Upper lobe of left lung (tissue), 6 donors: Measurements from ENCODE around the gene SOCS1. TPM values are rescaled to one million over a fixed set of nuclear protein-coding genes. Genes with fewer than 3 reads are reported as not detected.

ENCODE experiments used
- ATAC-seq, 2 donors: fragments of 200-7000 bp; cut with Tn5 transposase; one replicate each; pipeline ENCODE4 v1.9.1; 2022; ENCODE audit warnings: mild to moderate bottlenecking in 2 of 2, moderate library complexity in 2 of 2; ENCODE audit not compliant: low FRiP score in 2 of 2
- DNase-seq, 2 donors: peaks; one replicate each; pipeline ENCODE4 v3.0.0-alpha.2; 2019 to 2020
- H3K27ac ChIP-seq, 4 donors: fragments of 200-600 bp; sonication (generic); one replicate each; pipeline ENCODE4 v1.5.1; 2016 to 2019
- H3K27me3 ChIP-seq, 4 donors: fragments of 200-600 bp; sonication (generic); one replicate each; pipeline ENCODE4 v1.5.1; 2017 to 2019
- H3K36me3 ChIP-seq, 4 donors: fragments of 200-600 bp; sonication (generic); one replicate each; pipeline ENCODE4 v1.5.1; 2016 to 2019
- H3K4me1 ChIP-seq, 4 donors: fragments of 200-600 bp; sonication (generic); one replicate each; pipeline ENCODE4 v1.5.1; 2018 to 2019
- H3K4me3 ChIP-seq, 4 donors: fragments of 200-600 bp; sonication (generic); one replicate each; pipeline ENCODE4 v1.5.1; 2017 to 2019; ENCODE audit warnings: mild to moderate bottlenecking in 2 of 4, moderate library complexity in 1 of 4
- H3K9me3 ChIP-seq, 4 donors: fragments of 200-600 bp; sonication (generic); one replicate each; pipeline ENCODE4 v1.5.1; 2018 to 2019
- EP300 ChIP-seq, 4 donors: sonication (generic); formaldehyde crosslinking; IDR thresholded peaks; one replicate each; pipeline ENCODE4 v1.5.1; 2017; ENCODE audit warnings: antibody characterized with exemption in 4 of 4, control low read depth in 2 of 4
- POLR2A ChIP-seq, 4 donors: fragments of 450-650 bp; IDR thresholded peaks; one replicate each; pipeline ENCODE4 v1.5.1; 2016 to 2017; ENCODE audit warnings: antibody characterized with exemption in 4 of 4, mild to moderate bottlenecking in 2 of 4
- POLR2AphosphoS5 ChIP-seq, 2 donors: sonication (generic); formaldehyde crosslinking; IDR thresholded peaks; one replicate each; pipeline ENCODE4 v1.5.1; 2017; ENCODE audit warnings: antibody characterized with exemption in 2 of 2
- WGBS, 2 donors: methylation state at CpG; one replicate each; pipeline ENCODE4 v1.1.5; 2017 to 2018; 5-methylcytosine and 5-hydroxymethylcytosine counted together
- small RNA-seq, 4 donors: library from RNA; depleted of rRNA; stranded (forward); fragments of <200 nt; gene quantifications; one replicate each; pipeline ENCODE3, GENCODE V24; 2016
- total RNA-seq, 6 donors: library from RNA; depleted of rRNA in 4 of 6; stranded (reverse); fragments of >200 nt in 4 of 6; gene quantifications; one replicate each; pipeline versions ENCODE4 v1.1.0 to v1.2.1, GENCODE V29; 2016 to 2021
- TF ChIP-seq, protein P1 (sequence below), 6 experiments: fragments of 450-650 bp in 4 of 6; fragments of 200-600 bp in 2 of 6; sonication (generic) in 2 of 6; IDR thresholded peaks; one replicate each; pipeline ENCODE4 v1.5.1; 2016 to 2019; ENCODE audit warnings: antibody characterized with exemption in 6 of 6
- donor health status: DM: no; HTN: no; CAD: no; lungs with moderate emphysema.
- donor health status: DM: no; HTN: yes; CAD: no; lungs with severe emphysema.

SOCS1 gene
- total RNA-seq, 6 donors from 2014 or later = 9.4 to 36.6 (median 18.5) TPM

DNA sequence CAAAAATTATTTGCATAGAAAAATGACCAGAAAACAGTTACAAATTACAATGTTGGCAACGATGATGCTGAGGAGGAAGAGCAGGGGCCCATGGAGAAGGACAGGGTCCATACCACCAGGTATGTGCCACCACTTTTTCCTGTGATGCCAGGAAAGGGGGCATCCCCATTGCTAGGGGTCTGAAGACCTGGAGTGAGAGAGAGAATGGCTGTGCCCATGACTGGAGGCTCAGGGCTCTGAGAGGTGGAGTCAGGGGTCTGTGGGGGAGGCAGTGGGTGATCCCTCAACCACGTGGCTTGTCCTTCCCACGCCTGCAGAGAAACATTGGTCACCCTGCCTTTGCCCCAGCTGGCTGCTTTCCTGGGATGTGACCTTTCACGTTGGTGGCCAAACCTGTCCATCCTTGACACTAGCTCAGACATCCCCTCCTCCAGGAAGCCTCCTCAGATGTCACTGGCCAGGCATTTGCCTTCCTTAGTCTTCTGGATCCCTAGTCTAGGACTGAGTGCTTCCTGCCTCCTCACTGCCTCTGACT, 51.4 kb downstream of the SOCS1 start:
- ATAC-seq (no peak), DNase-seq (no peak)
- Histone ChIP-seq H3K4me3 (no peak overlapping the region), H3K27ac (no peak overlapping the region), H3K9me3 (peaks cover 0 to 5% (median 4%) of the 10 kb centered on the region in 4 donors), H3K4me1 (peaks cover 11 to 28% (median 18%) of the 10 kb centered on the region in 4 donors), H3K27me3 (no peaks in the 10 kb centered on the region), H3K36me3 (no peaks in the 10 kb centered on the region)
- WGBS, 2 donors = 66 to 67% methylated on average over 4 of the region's 4 CpGs
- TF ChIP-seq, protein P1, sequence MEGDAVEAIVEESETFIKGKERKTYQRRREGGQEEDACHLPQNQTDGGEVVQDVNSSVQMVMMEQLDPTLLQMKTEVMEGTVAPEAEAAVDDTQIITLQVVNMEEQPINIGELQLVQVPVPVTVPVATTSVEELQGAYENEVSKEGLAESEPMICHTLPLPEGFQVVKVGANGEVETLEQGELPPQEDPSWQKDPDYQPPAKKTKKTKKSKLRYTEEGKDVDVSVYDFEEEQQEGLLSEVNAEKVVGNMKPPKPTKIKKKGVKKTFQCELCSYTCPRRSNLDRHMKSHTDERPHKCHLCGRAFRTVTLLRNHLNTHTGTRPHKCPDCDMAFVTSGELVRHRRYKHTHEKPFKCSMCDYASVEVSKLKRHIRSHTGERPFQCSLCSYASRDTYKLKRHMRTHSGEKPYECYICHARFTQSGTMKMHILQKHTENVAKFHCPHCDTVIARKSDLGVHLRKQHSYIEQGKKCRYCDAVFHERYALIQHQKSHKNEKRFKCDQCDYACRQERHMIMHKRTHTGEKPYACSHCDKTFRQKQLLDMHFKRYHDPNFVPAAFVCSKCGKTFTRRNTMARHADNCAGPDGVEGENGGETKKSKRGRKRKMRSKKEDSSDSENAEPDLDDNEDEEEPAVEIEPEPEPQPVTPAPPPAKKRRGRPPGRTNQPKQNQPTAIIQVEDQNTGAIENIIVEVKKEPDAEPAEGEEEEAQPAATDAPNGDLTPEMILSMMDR (IDR thresholded peaks at IDR 0.05) = no peak
- TF ChIP-seq POLR2A (IDR thresholded peaks at IDR 0.05) = no peak
- no peak for TF ChIP-seq EP300 (IDR thresholded peaks at IDR 0.05)
- TF ChIP-seq POLR2AphosphoS5 (IDR thresholded peaks at IDR 0.05) = no peak

Small RNA genes lying within 50 kb of the gene (small RNA-seq; reads per million reads assigned to genes)
- gene RF00554 = 0 reads per million in 4 donors

Other genes with a start within 250 kb of the SOCS1 start
- not detected for gene TNP2, start 13.1 kb upstream of the SOCS1 start, total RNA-seq
- gene PRM3, start 17.4 kb upstream of the SOCS1 start, total RNA-seq = not detected
- not detected for gene PRM2, start 20.3 kb upstream of the SOCS1 start, total RNA-seq
- gene PRM1, start 25.1 kb upstream of the SOCS1 start, total RNA-seq = not detected
- 1 to 10 TPM; 2.6 to 6.3 (median 2.7) TPM for gene RMI2, start 89.3 kb upstream of the SOCS1 start, total RNA-seq